ENCODE data around the gene MARK3. TPM values are rescaled to one million over a fixed set of nuclear protein-coding genes. Genes with fewer than 3 reads are reported as not detected.

Gene MARK3
- total and polyA plus RNA-seq, 10 of the 15 experiments (the other 5 are each of a cell fraction or from before 2014, with no cell fraction given): 10.7 to 75.1 (median 41.4) TPM

- TF ChIP-seq SMAD1 (IDR thresholded peaks at IDR 0.05; ENCODE audit: low read depth, partially characterized antibody): no peak
- no peak for TF ChIP-seq SIN3A (IDR thresholded peaks at IDR 0.05; ENCODE audit: low read depth, low read length)
Measured at GRCh38 chr14:103408491-103409155, 23.4 kb downstream of the MARK3 start (continued).

GRCh38 chr14:103416916-103417315 is 31.7 kb downstream of the MARK3 start:
- CTCF ChIA-PET: interaction anchor here (1.4 to 6.3 kb wide), 4 partner anchors 11 to 25 kb away, joined by 3 to 62 read pairs (median 10); no protein-coding TSS in a partner anchor
- TF ChIP-seq IKZF1 (conservative IDR thresholded peaks at IDR 0.05) (0 out of 2 replicates have a peak, but pooled peaks have one; percentile 18), HCFC1 (IDR thresholded peaks at IDR 0.05; ENCODE audit: low read length) (no peak), MEF2B (IDR thresholded peaks at IDR 0.05; ENCODE audit: partially characterized antibody, poor library complexity, severe bottlenecking) (peak; percentile 34), RAD51 (IDR thresholded peaks at IDR 0.05) (no peak)
- no peak overlapping the region for H2AFZ ChIP-seq (ENCODE audit: control insufficient read depth, low read depth, low read length)
- in situ Hi-C loops (cut with MboI) (no loop called here), intact Hi-C loops (cut with micrococcal nuclease; ENCODE audit: unreplicated experiment) (no loop called here)
- BruUV-seq (replicated peaks): TSS peak; percentile 18
- SMC1A ChIA-PET (ENCODE audit: uncharacterized antibody, unreplicated experiment): interaction anchor here (0.7 to 3.9 kb wide), 10 partner anchors 9 to 25 kb away, joined by 3 to 22 read pairs (median 6); no protein-coding TSS in a partner anchor
- H3K79me2 ChIP-seq (ENCODE audit: control insufficient read depth, insufficient read depth, low read length): peaks cover 12% of the 10 kb centered on the region
- ATAC-seq (peak; percentile 46), DNase-seq (ENCODE audit: low read depth, low spot score) (no peak), FAIRE-seq (no peak)
- peaks cover 3 to 13% of the 10 kb centered on the region in 2 experiments; a peak in 2 of 4 replicates for H3K36me3 ChIP-seq (ENCODE audit: control insufficient read depth in 2 of 2, insufficient read depth in 2 of 2, low read length in 1 of 2)
- H4K20me1 ChIP-seq (ENCODE audit: control insufficient read depth, insufficient read depth): no peaks in the 10 kb centered on the region
- WGBS (ENCODE audit: insufficient coverage, insufficient replicate concordance, low lambda C conversion rate, missing lambda C conversion rate): 100% methylated on average over 2 of the region's 2 CpGs
- H3K9me3 ChIP-seq (replicated peaks; ENCODE audit: control insufficient read depth, insufficient read depth, low read length): no peaks in the 10 kb centered on the region
- RAD21 ChIA-PET (ENCODE audit: unreplicated experiment): interaction anchor here (1.1 kb wide), 1 partner anchor 10 kb away, joined by 4 read pairs; no protein-coding TSS in a partner anchor
- H3K9ac ChIP-seq (ENCODE audit: control insufficient read depth, insufficient read depth, low read length): no peak overlapping the region
- no peak overlapping the region for H3K27ac ChIP-seq (ENCODE audit: control insufficient read depth, insufficient read depth)
- peaks cover 13% of the 10 kb centered on the region; the same call in 1 of the 2 replicates for H3K4me1 ChIP-seq (ENCODE audit: control insufficient read depth, insufficient read depth, low read length)
- no peaks in the 10 kb centered on the region for H3K27me3 ChIP-seq (replicated peaks in 1 of 2; ENCODE audit: control insufficient read depth in 2 of 2, insufficient read depth in 2 of 2, low read length in 1 of 2)
- H3K4me2 ChIP-seq (ENCODE audit: control insufficient read depth, insufficient read depth): no peak overlapping the region
- H3K4me3 ChIP-seq: no peak overlapping the region
- POLR2A ChIA-PET: interaction anchor here (1.0 to 1.1 kb wide), 2 partner anchors 9 to 22 kb away, joined by 3 to 4 read pairs; no protein-coding TSS in a partner anchor

Data from GM12878 (cell line).